COLO668 (cell line): ENCODE measurements around the gene TP53I13.
A peak's percentile ranks its signal among the peaks of the same experiment; 100 is the strongest.
"Not testable (repeated sequence)": the region's sequence is repeated elsewhere in the genome, so short reads cannot be mapped to it uniquely, and the experiment has no call there.

ENCODE experiments used
- DNase-seq: peaks from one replicate; lab custom pipeline; 2025; ENCODE audit not compliant: unreplicated experiment; lab: John Stamatoyannopoulos, UW

TP53I13 gene

GRCh38 chr17:29568331-29569244, at the start of gene TP53I13:
Gene TP53I13, plus strand, starts transcription at chr17:29568701. Its CDS starts 58 bp downstream, at chr17:29568759.
- peak; percentile 76 for DNase-seq

GRCh38 chr17:29524692-29525091, 43.8 kb upstream of the TP53I13 start:
- DNase-seq = no peak

DNA sequence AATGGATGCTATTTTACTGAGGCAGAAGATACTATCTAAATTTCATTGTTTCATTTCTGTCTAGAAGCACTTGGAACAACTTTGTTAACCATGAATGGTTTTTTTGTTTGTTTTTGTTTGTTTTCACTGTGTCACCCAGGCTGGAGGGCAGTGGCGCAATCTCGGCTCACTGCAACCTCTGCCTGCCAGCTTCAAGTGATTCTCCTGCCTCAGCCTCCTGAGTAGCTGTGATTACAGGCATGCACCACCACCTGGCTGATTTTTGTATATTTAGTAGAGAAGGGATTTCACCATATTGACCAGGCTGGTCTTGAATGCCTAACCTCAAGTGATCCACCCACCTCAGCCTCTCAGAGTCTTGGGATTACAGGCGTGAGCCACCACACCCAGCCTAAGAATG, 42.2 kb upstream of the TP53I13 start:
- DNase-seq = no peak

DNA sequence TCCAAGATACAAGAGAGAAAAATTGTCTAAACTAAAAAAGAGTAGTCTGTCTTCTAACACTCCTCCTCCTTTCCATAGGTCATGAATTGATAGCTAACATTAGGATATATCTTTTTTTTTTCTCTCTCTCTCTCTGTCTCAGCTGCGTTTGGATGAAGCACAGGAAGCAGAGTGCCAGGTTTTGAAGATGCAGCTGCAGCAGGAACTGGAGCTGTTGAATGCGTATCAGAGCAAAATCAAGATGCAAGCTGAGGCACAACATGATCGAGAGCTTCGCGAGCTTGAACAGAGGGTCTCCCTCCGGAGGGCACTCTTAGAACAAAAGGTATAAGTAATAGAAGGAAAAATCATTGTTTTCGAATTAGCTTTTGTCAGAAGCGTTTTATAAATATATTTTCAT, 34.5 kb upstream of the TP53I13 start:
- no peak for DNase-seq

GRCh38 chr17:29544066-29544465, 24.4 kb upstream of the TP53I13 start:
- no peak for DNase-seq

- no peak for DNase-seq
Measured at GRCh38 chr17:29546085-29546484, 22.4 kb upstream of the TP53I13 start.

GRCh38 chr17:29546830-29547229, 21.7 kb upstream of the TP53I13 start:
- no peak for DNase-seq

DNA sequence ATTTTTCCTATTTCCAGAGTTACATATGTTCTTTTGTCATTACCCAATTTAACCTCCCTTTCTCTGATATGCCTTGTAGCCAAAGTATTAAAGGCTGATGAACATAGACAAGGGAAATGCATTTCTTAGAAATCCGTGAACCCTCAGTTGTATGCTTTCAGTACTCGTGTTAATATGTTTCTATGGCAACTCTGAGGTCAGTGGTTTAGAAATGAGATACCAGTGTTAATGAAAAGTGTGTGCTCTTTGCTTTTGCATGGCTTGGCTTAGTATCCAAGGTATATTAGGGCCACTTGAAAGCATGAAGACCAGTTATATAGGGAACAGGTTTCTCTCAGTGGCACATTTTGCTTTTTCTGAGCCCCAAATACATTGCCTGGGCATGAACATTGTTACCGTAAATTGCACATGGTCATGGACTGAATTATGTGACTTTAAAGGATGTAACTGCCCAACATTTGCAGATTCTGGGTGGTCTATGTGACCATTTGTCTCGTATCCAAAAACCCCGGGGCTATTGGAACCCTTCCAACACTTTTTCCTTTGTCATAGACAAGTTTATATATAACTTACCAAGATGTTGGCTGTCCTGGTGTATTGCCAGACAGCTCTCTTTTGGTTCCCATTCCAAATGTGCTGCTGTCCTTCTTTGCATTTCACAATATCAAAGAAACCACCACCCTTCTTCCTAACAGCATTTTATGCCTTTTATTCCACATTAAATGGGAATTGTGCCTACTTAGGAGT, 19.2 kb upstream of the TP53I13 start:
- no peak for DNase-seq

- DNase-seq = peak; percentile 21
Measured at GRCh38 chr17:29555840-29556239, 12.7 kb upstream of the TP53I13 start.

GRCh38 chr17:29557085-29557738, 11.3 kb upstream of the TP53I13 start:
- DNase-seq = no peak

DNA sequence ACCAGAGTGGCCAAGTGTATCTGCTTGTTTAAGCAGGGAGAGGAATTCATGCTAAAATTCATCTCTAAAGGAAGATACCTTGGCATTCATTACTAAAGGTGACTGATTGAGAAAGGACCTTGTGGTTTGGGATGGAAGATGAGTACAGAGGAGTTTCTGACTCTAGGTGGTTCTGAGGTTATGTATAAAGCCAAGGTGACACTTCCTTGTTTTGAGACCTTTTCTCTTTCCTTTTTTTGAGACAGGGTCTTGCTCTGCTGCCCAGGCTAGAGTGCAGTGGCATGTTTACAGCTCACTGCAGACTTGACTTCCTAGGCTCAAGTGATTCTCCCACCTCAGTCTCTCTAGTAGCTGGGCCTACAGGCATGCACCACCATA, 10.8 kb upstream of the TP53I13 start:
- DNase-seq = no peak

DNA sequence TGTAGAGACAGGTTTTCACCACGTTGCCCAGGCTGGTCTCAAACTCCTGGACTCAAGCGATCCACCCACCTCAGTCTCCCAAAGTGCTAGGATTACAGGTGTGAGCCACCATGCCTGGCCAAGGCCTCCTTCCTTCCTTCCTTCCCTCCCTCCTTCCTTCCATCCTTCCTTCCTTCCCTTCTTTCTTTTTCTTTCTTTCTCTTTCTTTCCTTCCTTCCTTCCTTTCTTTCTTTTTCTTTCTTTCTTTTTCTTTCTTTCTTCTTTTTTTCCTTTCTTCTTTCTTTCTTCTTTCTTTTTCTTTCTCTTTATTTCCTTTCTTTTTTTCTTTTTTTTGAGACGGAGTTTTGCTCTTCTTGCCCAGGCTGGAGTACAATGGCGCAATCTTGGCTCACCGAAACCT, 10.4 kb upstream of the TP53I13 start:
- not testable (repeated sequence) for DNase-seq

DNA sequence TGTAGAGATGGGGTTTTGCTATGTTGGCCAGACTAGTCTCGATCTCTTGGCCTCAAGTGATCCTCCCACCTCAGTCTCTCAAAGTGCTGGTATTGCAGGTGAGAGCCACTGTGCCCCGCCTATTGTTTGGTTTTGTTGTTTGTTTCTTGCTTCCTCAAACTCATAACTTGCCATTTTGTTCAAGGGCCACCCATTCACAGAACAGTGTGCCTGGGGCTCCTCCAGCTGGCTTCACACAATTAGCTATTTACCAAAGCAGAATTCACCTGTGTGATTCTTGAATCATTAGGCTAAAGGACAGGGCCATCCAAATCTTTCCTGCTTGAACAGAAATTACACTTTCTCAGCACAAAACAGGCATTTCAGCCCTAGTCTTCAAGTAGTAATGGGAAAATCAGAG, 8.9 kb upstream of the TP53I13 start:
- no peak for DNase-seq

DNA sequence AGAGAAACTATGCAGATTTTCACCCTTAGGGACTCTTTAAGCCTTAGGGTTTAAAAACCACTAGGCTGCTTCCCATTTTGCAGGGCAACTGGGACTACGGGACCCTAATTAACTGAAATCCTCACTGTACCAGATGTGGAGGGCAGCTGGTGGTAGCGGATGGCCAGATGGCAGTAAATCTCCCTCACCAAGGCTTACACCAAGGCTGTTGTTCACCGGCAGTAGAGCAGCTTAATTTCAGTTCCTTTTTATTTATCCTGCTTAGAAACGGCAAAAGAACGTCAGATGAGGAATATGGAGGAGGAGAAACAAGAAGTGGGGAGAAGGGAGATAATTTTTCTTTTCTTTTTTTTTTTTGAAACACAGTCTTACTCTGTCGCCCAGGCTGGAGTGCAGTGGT, 8.2 kb upstream of the TP53I13 start:
- DNase-seq = no peak

DNA sequence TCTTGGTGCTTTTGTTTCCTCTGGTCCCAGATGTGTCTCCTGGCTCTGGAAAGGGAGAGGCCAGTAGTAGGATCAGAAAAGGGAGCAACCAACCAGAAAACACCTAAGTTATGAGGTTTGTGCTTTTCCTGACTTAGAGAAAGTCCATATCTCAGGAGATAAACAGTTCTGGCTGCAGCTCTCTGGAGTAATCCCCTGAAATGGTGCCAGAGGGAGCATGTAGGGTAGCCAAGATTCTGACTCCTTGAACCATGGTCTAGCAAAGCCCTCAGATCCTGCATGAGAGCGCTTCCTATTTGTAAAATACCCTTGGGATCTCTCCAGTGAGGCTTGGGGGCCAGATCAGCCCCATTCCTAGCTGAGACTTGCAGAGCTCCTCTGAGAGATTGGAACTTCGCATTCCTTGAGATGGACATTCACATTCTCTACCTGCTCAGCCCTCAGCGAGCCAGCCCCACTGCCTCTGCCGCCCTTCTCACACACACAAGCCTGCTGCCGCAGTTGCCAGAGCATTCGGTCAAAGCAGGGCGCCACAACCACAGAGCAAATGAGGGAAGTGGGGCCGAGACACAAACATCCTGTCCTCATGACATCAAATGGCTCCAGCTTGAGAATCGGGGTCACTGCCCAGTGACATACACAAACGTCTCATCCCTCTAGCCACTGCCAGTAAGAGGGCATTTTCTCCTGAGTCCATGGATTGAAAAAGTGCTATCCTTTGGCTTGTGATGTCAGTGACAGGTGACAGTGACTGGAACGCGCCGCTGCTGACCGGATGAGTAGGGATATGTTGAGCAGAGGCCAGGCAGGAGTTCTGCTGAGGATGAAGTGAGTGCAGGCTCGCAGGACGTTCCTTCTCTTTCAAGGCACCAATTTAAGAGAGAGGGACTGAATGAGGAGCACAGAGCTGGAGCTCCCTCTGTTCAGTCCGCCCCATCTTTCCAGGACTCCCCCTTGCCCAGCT, 6.7 kb upstream of the TP53I13 start:
- DNase-seq = no peak

GRCh38 chr17:29562615-29563014, 5.9 kb upstream of the TP53I13 start:
- DNase-seq = no peak

DNA sequence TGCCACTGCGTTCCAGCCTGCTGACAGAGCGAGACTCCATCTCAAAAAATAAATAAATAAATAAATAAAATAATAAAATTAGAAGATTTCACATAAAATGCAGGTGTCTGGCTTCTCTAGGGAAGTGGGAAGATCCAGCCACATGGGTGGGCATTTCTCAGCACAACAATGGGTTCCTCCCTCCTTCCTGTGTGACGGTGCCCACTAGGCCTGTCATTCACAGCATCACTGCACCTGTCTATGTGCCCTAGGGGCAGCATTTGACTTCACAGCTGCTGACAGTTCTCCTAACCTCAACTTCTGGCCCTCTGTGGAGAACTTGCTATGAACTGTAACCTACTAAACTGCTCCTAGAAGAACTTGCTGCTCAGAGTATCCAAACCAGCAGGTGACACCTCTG, 4.7 kb upstream of the TP53I13 start:
- peak; percentile 18 for DNase-seq

DNA sequence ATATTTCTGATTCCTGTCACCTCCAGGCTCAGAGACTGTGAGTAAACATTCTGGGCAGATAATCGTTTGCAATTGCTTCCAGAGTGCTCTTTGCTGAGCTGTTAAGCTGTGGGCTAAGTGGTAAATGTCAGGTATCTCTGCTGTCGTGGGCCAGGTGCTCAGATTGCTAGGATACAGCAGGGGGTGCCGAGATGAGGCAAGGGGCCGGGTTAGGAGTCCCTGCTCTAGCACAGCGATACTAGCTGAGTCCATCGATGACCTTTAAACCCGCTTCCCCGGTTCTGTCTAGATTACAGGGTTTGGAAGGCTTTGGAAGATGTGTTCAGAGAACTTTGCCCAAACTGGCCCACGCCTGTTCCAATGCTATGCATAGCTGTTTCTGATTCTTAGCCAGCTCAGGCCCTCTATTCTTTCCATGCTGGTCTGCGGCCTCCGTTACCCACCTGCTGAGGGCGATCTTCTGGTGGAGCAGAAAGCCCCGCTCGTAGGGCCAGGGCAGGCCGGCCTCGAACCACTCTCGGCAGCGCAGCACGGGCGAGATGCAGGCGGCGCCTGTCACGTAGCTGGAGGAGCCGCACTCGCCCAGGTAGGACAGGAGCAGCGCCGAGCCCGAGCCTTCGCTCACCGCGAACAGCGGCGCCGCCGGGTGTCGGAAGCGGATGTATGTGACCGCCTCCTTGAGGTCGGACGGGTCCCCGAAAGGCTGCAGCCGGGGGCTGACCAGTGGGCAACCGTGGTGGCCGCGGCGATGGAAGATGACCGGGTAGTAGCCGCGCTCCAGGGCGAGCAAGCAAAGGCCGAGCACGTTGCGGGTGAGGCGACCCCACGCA, 2.6 kb upstream of the TP53I13 start:
- DNase-seq = peak; percentile 54

DNA sequence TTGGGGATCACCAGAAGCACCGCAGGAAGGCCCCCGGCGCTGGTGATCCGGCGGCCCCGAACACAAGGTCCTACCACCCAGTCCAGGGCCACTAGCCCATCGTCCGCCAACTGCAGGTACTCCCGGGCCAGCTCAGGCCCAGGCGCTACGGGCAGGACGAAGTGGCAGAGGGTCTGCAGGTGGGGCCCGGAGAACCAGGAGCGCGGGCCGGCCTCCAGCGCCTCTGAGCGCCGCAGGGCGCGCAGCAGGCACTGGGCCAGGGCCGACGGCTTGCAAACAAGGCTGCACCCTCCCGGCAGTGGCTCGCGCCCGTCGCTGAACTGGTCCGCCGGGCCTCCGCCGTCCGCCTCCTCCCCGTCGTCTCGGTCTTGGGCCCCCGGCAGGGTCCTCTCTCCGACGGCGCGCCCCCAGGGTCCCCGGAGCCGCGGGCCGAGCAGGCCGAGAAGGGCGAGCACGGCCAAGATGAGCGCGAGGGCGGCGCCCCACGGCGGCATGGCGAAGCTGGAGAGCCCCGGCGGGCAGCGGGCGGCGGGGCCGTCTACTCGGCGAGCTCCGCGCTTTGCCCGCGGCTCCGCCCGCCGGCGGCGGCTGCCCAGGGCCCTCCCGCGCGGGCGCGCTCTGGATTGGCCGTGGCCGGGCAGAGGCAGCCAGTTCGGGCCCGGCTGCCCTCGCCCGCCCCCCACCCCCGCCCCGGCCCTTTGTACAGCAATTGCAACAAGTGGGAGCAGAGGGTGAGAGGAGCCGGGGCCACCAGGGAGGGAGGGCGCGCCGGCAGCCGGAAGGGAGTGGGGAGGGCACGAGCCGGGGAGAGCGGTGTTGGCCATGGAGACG, 1.8 kb upstream of the TP53I13 start, which contains the start of gene ABHD15:
Gene ABHD15 (minus strand): TSS at position 565 of the 831 bp plus-strand sequence. CDS start 71 bp downstream, at position 494.
- DNase-seq = peak; percentile 77
